ENCODE results near the gene RPL5. TPM values are rescaled to one million over a fixed set of nuclear protein-coding genes. Genes with fewer than 3 reads are reported as not detected.

The RPL5 gene
- total and polyA plus RNA-seq, 9 of the 15 experiments (the other 6 are each of a cell fraction or from before 2014, with no cell fraction given) = 1,467 to 4,252 (median 2,454) TPM

GRCh38 chr1:92837062-92837461, 5.2 kb downstream of the RPL5 start:
- TF ChIP-seq ZNF121 (CRISPR knock-in tag; conservative IDR thresholded peaks at IDR 0.05) (no peak), ELK3 (CRISPR knock-in tag; IDR thresholded peaks at IDR 0.05) (no peak), SREBF1 (IDR thresholded peaks at IDR 0.05; ENCODE audit: borderline replicate concordance, low read depth, low read length) (no peak), ZNF77 (CRISPR knock-in tag; IDR thresholded peaks at IDR 0.05) (no peak), FOSL1 (tag; conservative IDR thresholded peaks at IDR 0.05) (no peak), ZNF57 (CRISPR knock-in tag; IDR thresholded peaks at IDR 0.05) (no peak), MLX (CRISPR knock-in tag; conservative IDR thresholded peaks at IDR 0.05) (no peak), CBX2 (IDR thresholded peaks at IDR 0.05; ENCODE audit: insufficient read depth, low read length, poor library complexity, severe bottlenecking) (no peak), MTA1 (IDR thresholded peaks at IDR 0.05; ENCODE audit: borderline replicate concordance) (no peak), RBBP5 (IDR thresholded peaks at IDR 0.05; ENCODE audit: borderline replicate concordance, insufficient read depth, low read length, poor library complexity, severe bottlenecking) (no peak), ZNF785 (CRISPR knock-in tag; IDR thresholded peaks at IDR 0.05) (no peak)
- Histone ChIP-seq H3K27ac (ENCODE audit: extremely low read depth, low read depth, low read length) (no peak overlapping the region), H3K9me3 (replicated peaks; ENCODE audit: control insufficient read depth, insufficient read depth, low read depth, low read length) (no peaks in the 10 kb centered on the region), H3K4me1 (replicated peaks in 1 of 2; ENCODE audit: control insufficient read depth in 2 of 2, insufficient read depth in 2 of 2, low read length in 2 of 2) (peaks cover 6 to 18% of the 10 kb centered on the region in 2 experiments; a peak in 3 of 5 replicates), H3K9me1 (ENCODE audit: control insufficient read depth, insufficient read depth, low read length) (peaks cover 5% of the 10 kb centered on the region), H3K4me2 (ENCODE audit: insufficient read depth, low read length) (no peak overlapping the region), H3K27me3 (ENCODE audit: control insufficient read depth in 2 of 2, insufficient read depth in 2 of 2, low read length in 2 of 2) (no peaks in the 10 kb centered on the region), H3K9ac (ENCODE audit: insufficient read depth in 1 of 2, low read depth in 2 of 2, low read length in 2 of 2) (peak overlapping the region in 1 of 2 experiments; percentile 1; a peak in 1 of 4 replicates), H3K36me3 (ENCODE audit: control insufficient read depth, insufficient read depth, low read length) (peaks cover 98% of the 10 kb centered on the region), H2AFZ (ENCODE audit: low read depth, low read length) (no peak overlapping the region), H3K4me3 (no peak overlapping the region), H3K79me2 (ENCODE audit: control insufficient read depth, insufficient read depth, low read length) (peaks cover 87% of the 10 kb centered on the region), H4K20me1 (replicated peaks; ENCODE audit: control insufficient read depth, insufficient read depth, low read length) (peaks cover 60% of the 10 kb centered on the region)
- in situ Hi-C loops (cut with MboI) = no loop called here
- intact Hi-C loops (cut with micrococcal nuclease) = loop anchor here (10.0 kb wide), 1 partner anchor 522 kb away; no protein-coding TSS in a partner anchor
- WGBS (ENCODE audit: insufficient coverage, low coverage, missing lambda C conversion rate) = 88% methylated on average over 2 of the region's 2 CpGs
- no peak for FAIRE-seq
- no peak for ATAC-seq
- no TSS peak for BruUV-seq (replicated peaks)
- DNase-seq (ENCODE audit: extremely low read depth in 1 of 4, low spot score in 3 of 4) = no peak
- ChIA-PET CTCF (ENCODE audit: low intra/inter-chr PET ratio) (no interaction called here), POLR2A (interaction anchor here (1.2 to 1.5 kb wide), 3 partner anchors 9 to 21 kb away, joined by 4 to 8 read pairs (median 4); no protein-coding TSS in a partner anchor)

Measured in K562 (cell line).